Endothelial cell of umbilical vein (primary cell): ENCODE data around the gene DMD. TPM values are rescaled to one million over a fixed set of nuclear protein-coding genes. Genes with fewer than 3 reads are reported as not detected.

Experiments used
- BruUV-seq: library from RNA; stranded (reverse); fragments of 400-500 nt; replicated peaks from 2 replicates; lab custom pipeline; 2021; lab: Mats Ljungman, UMichigan
- CTCF ChIA-PET: fragments of 300-600, 350-600 bp; sonication (Branson Sonifier 250); formaldehyde crosslinking; loops from one replicate; lab custom pipeline; 2021; ENCODE audit warnings: antibody characterized with exemption, inconsistent platforms; lab: Charles Lee
- POLR2A ChIA-PET: fragments of 300-600, 350-600 bp; sonication (Branson Sonifier 250); formaldehyde crosslinking; loops from one replicate; lab custom pipeline; 2021; ENCODE audit warnings: antibody characterized with exemption, inconsistent platforms; lab: Charles Lee
- DNase-seq: peaks from one replicate; pipeline ENCODE4 v3.0.0-alpha.2; 2011; ENCODE audit warnings: low read depth, low spot score
- FAIRE-seq: peaks from 2 replicates; lab custom pipeline; 2011; peaks lifted over from hg19 to GRCh38; lab: Jason Lieb, UNC
- H2AFZ ChIP-seq: 2 replicates; pipeline ENCODE4 v1.6.0; 2012; ENCODE audit warnings: low read depth, low read length, control low read depth, inconsistent platforms
- H3K27ac ChIP-seq: 2 replicates; pipeline ENCODE4 v1.5.1; 2011; ENCODE audit warnings: low read depth, mild to moderate bottlenecking, control low read depth, low read length, moderate library complexity; ENCODE audit not compliant: insufficient read depth
- H3K27me3 ChIP-seq, 2 experiments: 2 replicates each; pipeline versions ENCODE4 v1.6.0 to v1.6.1; 2011; ENCODE audit warnings: low read length in 2 of 2, mixed read lengths in 1 of 2; ENCODE audit not compliant: control insufficient read depth in 2 of 2, insufficient read depth in 2 of 2
- H3K36me3 ChIP-seq, 2 experiments: 2 replicates in 1 of 2; 3 replicates in 1 of 2; pipeline ENCODE4 v1.5.1; 2011; ENCODE audit warnings: low read length in 2 of 2, mild to moderate bottlenecking in 1 of 2, moderate library complexity in 1 of 2; ENCODE audit not compliant: control insufficient read depth in 2 of 2, insufficient read depth in 2 of 2; ENCODE audit errors: extremely low read depth in 1 of 2
- H3K4me1 ChIP-seq: 3 replicates; pipeline ENCODE4 v1.5.1; 2011; ENCODE audit warnings: mild to moderate bottlenecking, low read length; ENCODE audit not compliant: control insufficient read depth, insufficient read depth; ENCODE audit errors: extremely low read depth
- H3K4me2 ChIP-seq: 2 replicates; pipeline ENCODE4 v1.6.1; 2011; ENCODE audit warnings: low read length, control low read depth, mixed read lengths; ENCODE audit not compliant: insufficient read depth
- H3K4me3 ChIP-seq, 3 experiments: fragments of 200-600 bp in 1 of 3; sonication (generic), shearing (Covaris generic) in 1 of 3; replicated peaks in 1 of 3; 2 replicates each; pipeline ENCODE4 v1.5.1; 2011 to 2016; ENCODE audit warnings: control low read depth in 3 of 3, low read length in 3 of 3, mild to moderate bottlenecking in 2 of 3, inconsistent platforms in 1 of 3, low read depth in 1 of 3, moderate library complexity in 1 of 3; ENCODE audit not compliant: insufficient read depth in 1 of 3
- H3K79me2 ChIP-seq: 2 replicates; pipeline ENCODE4 v1.6.0; 2012; ENCODE audit warnings: low read length, inconsistent platforms; ENCODE audit not compliant: control insufficient read depth, insufficient read depth
- H3K9ac ChIP-seq: replicated peaks from 2 replicates; pipeline ENCODE3; 2011; ENCODE audit warnings: low read length, control low read depth; ENCODE audit not compliant: insufficient read depth; ENCODE audit errors: extremely low read depth
- H3K9me1 ChIP-seq: replicated peaks from 3 replicates; pipeline ENCODE4 v1.6.0; 2011; ENCODE audit warnings: mild to moderate bottlenecking, low read length; ENCODE audit not compliant: control insufficient read depth, insufficient read depth; ENCODE audit errors: extremely low read depth
- H3K9me3 ChIP-seq: replicated peaks from 2 replicates; pipeline ENCODE4 v1.5.1; 2012; ENCODE audit warnings: low read length, inconsistent platforms; ENCODE audit not compliant: control insufficient read depth, insufficient read depth
- H4K20me1 ChIP-seq: replicated peaks from 2 replicates; pipeline ENCODE3; 2011; ENCODE audit warnings: mild to moderate bottlenecking, low read length; ENCODE audit not compliant: control insufficient read depth, insufficient read depth; ENCODE audit errors: extremely low read depth
- EZH2 ChIP-seq: IDR thresholded peaks from 2 replicates; pipeline ENCODE4 v1.6.1; 2012; ENCODE audit warnings: borderline replicate concordance, low read depth, mild to moderate bottlenecking, moderate library complexity, low read length, inconsistent platforms; ENCODE audit not compliant: severe bottlenecking
- FOS ChIP-seq: IDR thresholded peaks from 2 replicates; pipeline ENCODE4 v1.6.1; 2011; ENCODE audit warnings: mild to moderate bottlenecking, low read length, moderate library complexity, borderline replicate concordance; ENCODE audit not compliant: insufficient read depth
- GATA2 ChIP-seq: IDR thresholded peaks from 2 replicates; pipeline ENCODE4 v1.7.0; 2011; ENCODE audit warnings: low read depth, mild to moderate bottlenecking, moderate library complexity, mixed read lengths, low read length; ENCODE audit not compliant: insufficient read length, insufficient read depth
- JUN ChIP-seq: IDR thresholded peaks from 2 replicates; pipeline ENCODE4 v1.6.1; 2011; ENCODE audit warnings: borderline replicate concordance, low read depth; ENCODE audit not compliant: insufficient read length, insufficient read depth
- MYC ChIP-seq: IDR thresholded peaks from one replicate; pipeline ENCODE4 v1.6.1; 2011; ENCODE audit warnings: mild to moderate bottlenecking, low read depth, low read length
- POLR2A ChIP-seq: IDR thresholded peaks from 2 replicates; pipeline ENCODE4 v1.6.1; 2012; ENCODE audit warnings: low read depth, mild to moderate bottlenecking, control low read depth, low read length
- POLR2AphosphoS5 ChIP-seq: IDR thresholded peaks from 2 replicates; pipeline ENCODE4 v1.6.1; 2012; ENCODE audit warnings: low read depth, mild to moderate bottlenecking, control low read depth, low read length, moderate library complexity; ENCODE audit not compliant: insufficient read depth
- dilution Hi-C: fragments of 300-500 bp; cut with MboI; formaldehyde crosslinking; loops from one replicate; pipeline ENCODE4 v1.15.0; 2019; ENCODE audit warnings: low sequenced_read_pairs; ENCODE audit not compliant: extremely low pct_ligation_motif_present
- intact Hi-C: fragments of 100-400 bp; cut with micrococcal nuclease; formaldehyde crosslinking; loops from one replicate; pipeline ENCODE4 v1.10.0; 2022
- polyA plus RNA-seq, 4 experiments: library from polyadenylated mRNA; depleted of rRNA in 3 of 4; stranded (reverse) in 3 of 4; unstranded in 1 of 4; fragments of >200 nt; gene quantifications; 2 replicates each; pipeline versions ENCODE4 v1.2.1 to v1.2.3, GENCODE V29; 2011 to 2012; ENCODE audit warnings: missing spikeins in 1 of 4
- total RNA-seq: library from RNA; stranded (reverse); gene quantifications from 2 replicates; pipeline ENCODE4 v1.2.3, GENCODE V29; 2021
- TF ChIP-seq, protein P1 (sequence below), 2 donors: IDR thresholded peaks; 1 replicate in 1 of 2; 2 replicates in 1 of 2; pipeline ENCODE4 v1.5.1; 2011; ENCODE audit warnings: low read length in 2 of 2, mild to moderate bottlenecking in 2 of 2, moderate library complexity in 2 of 2, control low read depth in 1 of 2, inconsistent platforms in 1 of 2, low read depth in 1 of 2; ENCODE audit not compliant: insufficient read depth in 1 of 2; ENCODE audit errors: extremely low read depth in 1 of 2
- TF ChIP-seq, protein P2 (sequence below): IDR thresholded peaks from 2 replicates; pipeline ENCODE4 v1.6.1; 2011; ENCODE audit not compliant: insufficient read depth, insufficient read length

DMD gene
- total and polyA plus RNA-seq, 2 donors (not counting 3 experiments of a cell fraction or from before 2014, with no cell fraction given) = 7.3 to 9.0 TPM

DNA sequence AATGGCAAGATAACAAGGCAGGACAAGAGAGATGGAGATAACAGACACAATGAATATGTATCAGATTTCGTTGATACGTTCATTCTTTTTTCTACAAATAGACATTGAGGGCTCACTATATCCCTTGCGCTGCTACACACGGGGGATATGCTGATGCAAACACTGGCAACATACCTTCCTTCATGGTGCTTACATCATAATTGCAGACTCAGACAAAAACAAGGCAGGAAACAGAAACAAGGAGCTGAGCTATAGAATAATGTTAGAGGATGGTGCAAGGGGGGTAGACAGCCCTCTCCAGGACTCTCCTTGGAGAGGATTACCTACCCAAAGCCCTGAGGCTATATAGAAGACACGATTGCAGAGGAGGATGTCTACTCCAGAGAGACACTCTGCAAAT, 1069.5 kb downstream of the DMD start:
- FAIRE-seq (no peak), DNase-seq (no peak)
- dilution Hi-C loops = no loop called here
- intact Hi-C loops = no loop called here
- no peaks in the 10 kb centered on the region for H3K79me2 ChIP-seq
- no peaks in the 10 kb centered on the region for H3K27me3 ChIP-seq
- no peak overlapping the region for H3K4me3 ChIP-seq
- no peak overlapping the region for H3K9ac ChIP-seq
- TF ChIP-seq, protein P1, sequence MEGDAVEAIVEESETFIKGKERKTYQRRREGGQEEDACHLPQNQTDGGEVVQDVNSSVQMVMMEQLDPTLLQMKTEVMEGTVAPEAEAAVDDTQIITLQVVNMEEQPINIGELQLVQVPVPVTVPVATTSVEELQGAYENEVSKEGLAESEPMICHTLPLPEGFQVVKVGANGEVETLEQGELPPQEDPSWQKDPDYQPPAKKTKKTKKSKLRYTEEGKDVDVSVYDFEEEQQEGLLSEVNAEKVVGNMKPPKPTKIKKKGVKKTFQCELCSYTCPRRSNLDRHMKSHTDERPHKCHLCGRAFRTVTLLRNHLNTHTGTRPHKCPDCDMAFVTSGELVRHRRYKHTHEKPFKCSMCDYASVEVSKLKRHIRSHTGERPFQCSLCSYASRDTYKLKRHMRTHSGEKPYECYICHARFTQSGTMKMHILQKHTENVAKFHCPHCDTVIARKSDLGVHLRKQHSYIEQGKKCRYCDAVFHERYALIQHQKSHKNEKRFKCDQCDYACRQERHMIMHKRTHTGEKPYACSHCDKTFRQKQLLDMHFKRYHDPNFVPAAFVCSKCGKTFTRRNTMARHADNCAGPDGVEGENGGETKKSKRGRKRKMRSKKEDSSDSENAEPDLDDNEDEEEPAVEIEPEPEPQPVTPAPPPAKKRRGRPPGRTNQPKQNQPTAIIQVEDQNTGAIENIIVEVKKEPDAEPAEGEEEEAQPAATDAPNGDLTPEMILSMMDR (IDR thresholded peaks at IDR 0.05; ENCODE audit: extremely low read depth in 1 of 2, insufficient read depth in 1 of 2, low read depth in 1 of 2, low read length in 2 of 2) = no peak
- TF ChIP-seq GATA2 = no peak
- TF ChIP-seq EZH2 = no peak
- TF ChIP-seq POLR2AphosphoS5 = no peak
- TF ChIP-seq JUN = no peak
- TF ChIP-seq, protein P2, sequence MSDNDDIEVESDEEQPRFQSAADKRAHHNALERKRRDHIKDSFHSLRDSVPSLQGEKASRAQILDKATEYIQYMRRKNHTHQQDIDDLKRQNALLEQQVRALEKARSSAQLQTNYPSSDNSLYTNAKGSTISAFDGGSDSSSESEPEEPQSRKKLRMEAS = no peak
- no peak for TF ChIP-seq FOS
- TF ChIP-seq MYC = no peak
- TF ChIP-seq POLR2A = no peak
- no peaks in the 10 kb centered on the region for H3K9me3 ChIP-seq
- H3K27ac ChIP-seq = no peak overlapping the region
- H4K20me1 ChIP-seq = no peaks in the 10 kb centered on the region
- no peaks in the 10 kb centered on the region for H3K9me1 ChIP-seq
- POLR2A ChIA-PET = no interaction called here
- CTCF ChIA-PET = no interaction called here
- H3K4me2 ChIP-seq = no peak overlapping the region
- no peak overlapping the region for H2AFZ ChIP-seq
- no peaks in the 10 kb centered on the region for H3K36me3 ChIP-seq
- no TSS peak for BruUV-seq
- no peaks in the 10 kb centered on the region for H3K4me1 ChIP-seq
